Dermis blood vessel endothelial cell (primary cell): ENCODE results near the gene NPHP1. TPM values are rescaled to one million over a fixed set of nuclear protein-coding genes. Genes with fewer than 3 reads are reported as not detected.
"Not testable (repeated sequence)": the region's sequence is repeated elsewhere in the genome, so short reads cannot be mapped to it uniquely, and the experiment has no call there.

Experiments
- DNase-seq: peaks from one replicate; pipeline ENCODE4 v3.0.0; 2010
- total RNA-seq: library from RNA; depleted of rRNA; stranded (reverse); fragments of >200 nt; gene quantifications from 2 replicates; pipeline ENCODE4 v1.2.3, GENCODE V29; 2014

NPHP1 gene
- total RNA-seq, 1 donor from 2014 or later = 2.9 TPM

GRCh38 chr2:110103061-110103961 is 101.5 kb downstream of the NPHP1 start:
- DNase-seq = no peak

- peak; percentile 46 for DNase-seq
These were observed 102.7 kb downstream of the NPHP1 start for GRCh38 chr2:110101901-110102803.

GRCh38 chr2:110101280-110101844 is 103.5 kb downstream of the NPHP1 start:
- peak; percentile 100 for DNase-seq

- DNase-seq = not testable (repeated sequence)
These were observed 103.9 kb downstream of the NPHP1 start for GRCh38 chr2:110100880-110101279.

- DNase-seq = peak; percentile 72
These were observed 104.3 kb downstream of the NPHP1 start for GRCh38 chr2:110100480-110100879.

GRCh38 chr2:110099471-110100225 is 105.2 kb downstream of the NPHP1 start:
- DNase-seq = no peak

GRCh38 chr2:110099038-110099425 is 105.8 kb downstream of the NPHP1 start:
- DNase-seq = peak; percentile 80

- no peak for DNase-seq
These were observed 107.2 kb downstream of the NPHP1 start for GRCh38 chr2:110097506-110098220.

- no peak for DNase-seq
These were observed 108.7 kb downstream of the NPHP1 start for GRCh38 chr2:110095994-110096633.

- not testable (repeated sequence) for DNase-seq
These were observed 109.8 kb downstream of the NPHP1 start for GRCh38 chr2:110094884-110095534.

GRCh38 chr2:110093924-110094323 is 110.9 kb downstream of the NPHP1 start:
- not testable (repeated sequence) for DNase-seq

- DNase-seq = not testable (repeated sequence)
These were observed 114.6 kb downstream of the NPHP1 start for GRCh38 chr2:110090164-110090563.

GRCh38 chr2:110083757-110084156 is 121.1 kb downstream of the NPHP1 start:
- not testable (repeated sequence) for DNase-seq

- not testable (repeated sequence) for DNase-seq
These were observed 121.7 kb downstream of the NPHP1 start for GRCh38 chr2:110083162-110083561.

GRCh38 chr2:110078104-110078503 is 126.7 kb downstream of the NPHP1 start:
- not testable (repeated sequence) for DNase-seq

- DNase-seq = not testable (repeated sequence)
These were observed 128.9 kb downstream of the NPHP1 start for GRCh38 chr2:110075896-110076295.
